Duodenal mucosa (tissue), 2 donors: ENCODE results near the gene HUS1B.

Experiments used
- H3K27ac ChIP-seq: one replicate; pipeline ENCODE4 v1.7.0; 2013; ENCODE audit warnings: low read depth, low read length
- H3K27me3 ChIP-seq, 2 donors: one replicate each; pipeline ENCODE4 v1.7.0; 2013; ENCODE audit warnings: low read length in 2 of 2, control low read depth in 1 of 2; ENCODE audit not compliant: insufficient read depth in 2 of 2, control insufficient read depth in 1 of 2
- H3K36me3 ChIP-seq, 2 donors: one replicate each; pipeline ENCODE4 v1.7.0; 2013; ENCODE audit warnings: low read length in 2 of 2, control low read depth in 1 of 2; ENCODE audit not compliant: insufficient read depth in 2 of 2, control insufficient read depth in 1 of 2
- H3K4me1 ChIP-seq, 2 donors: one replicate each; pipeline ENCODE4 v1.7.0; 2013; ENCODE audit warnings: low read length in 2 of 2, control low read depth in 1 of 2; ENCODE audit not compliant: insufficient read depth in 2 of 2, control insufficient read depth in 1 of 2
- H3K4me3 ChIP-seq, 2 donors: one replicate each; pipeline ENCODE4 v1.7.0; 2013; ENCODE audit warnings: low read length in 2 of 2, low read depth in 1 of 2
- H3K9ac ChIP-seq, 2 donors: one replicate each; pipeline ENCODE4 v1.7.0; 2013; ENCODE audit warnings: low read length in 2 of 2, low read depth in 1 of 2
- H3K9me3 ChIP-seq, 2 donors: one replicate each; pipeline ENCODE4 v1.7.0; 2013; ENCODE audit warnings: low read length in 2 of 2, control low read depth in 1 of 2; ENCODE audit not compliant: control insufficient read depth in 1 of 2

Gene HUS1B

DNA sequence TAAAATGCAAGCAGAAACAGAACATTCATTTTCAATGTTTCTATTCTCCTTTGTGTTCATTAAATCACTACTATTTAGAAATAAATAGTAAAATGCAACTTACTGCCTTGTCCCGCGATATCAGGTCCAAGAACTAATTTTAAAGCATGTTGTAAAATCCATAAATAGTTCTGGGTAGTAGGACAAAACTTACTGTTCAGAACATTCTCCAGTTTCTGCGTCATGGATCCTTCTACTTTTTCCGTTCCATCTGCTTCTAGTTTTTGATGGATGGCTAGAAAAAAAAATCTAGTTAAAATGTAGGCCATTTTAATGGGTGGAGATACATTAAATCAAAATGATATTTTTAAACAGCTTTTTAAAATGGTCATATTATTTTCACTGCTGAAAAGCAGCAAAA, 47.0 kb downstream of the HUS1B start:
- Histone ChIP-seq H3K4me3 (no peak overlapping the region), H3K4me1 (no peaks in the 10 kb centered on the region), H3K36me3 (peaks cover 5 to 15% of the 10 kb centered on the region in 2 donors), H3K9ac (no peak overlapping the region), H3K9me3 (no peaks in the 10 kb centered on the region), H3K27ac (no peak overlapping the region), H3K27me3 (no peaks in the 10 kb centered on the region)

DNA sequence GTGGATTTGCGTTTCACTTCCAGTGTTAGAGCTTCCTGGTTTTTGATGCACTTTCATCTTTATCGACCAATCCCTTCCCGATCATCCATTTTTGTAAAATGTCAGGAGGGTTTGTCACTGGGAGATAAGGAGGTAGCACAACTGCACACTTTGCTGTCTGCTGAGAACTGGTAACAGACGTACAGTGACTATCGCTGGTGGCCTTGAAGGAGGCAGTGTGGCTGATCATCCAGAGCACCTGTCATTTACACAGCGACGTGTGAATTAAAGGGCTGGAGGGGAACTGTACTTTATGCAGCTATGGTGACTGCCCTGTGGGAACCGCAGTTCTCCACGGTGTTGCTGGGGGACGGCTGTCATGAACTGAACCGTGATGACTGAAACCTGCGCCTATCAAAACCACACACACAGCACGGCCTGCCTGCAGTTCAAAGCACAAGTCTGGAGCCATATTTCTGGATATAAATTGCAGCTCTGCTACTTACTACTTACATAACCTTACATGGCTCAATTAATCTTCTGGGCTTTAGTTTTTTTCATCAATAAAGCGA, 50.0 kb downstream of the HUS1B start:
- Histone ChIP-seq H3K36me3 (peaks cover 5 to 18% of the 10 kb centered on the region in 2 donors), H3K4me3 (no peak overlapping the region), H3K9ac (no peak overlapping the region), H3K27ac (no peak overlapping the region), H3K4me1 (no peaks in the 10 kb centered on the region), H3K27me3 (no peaks in the 10 kb centered on the region), H3K9me3 (no peaks in the 10 kb centered on the region)
